Neutrophil (primary cell): ENCODE measurements around the gene ANP32A.

ENCODE experiments used
- H3K27ac ChIP-seq: fragments of 200-600 bp; sonication (generic); 2 replicates; pipeline ENCODE4 v1.5.1; 2016; ENCODE audit warnings: mild to moderate bottlenecking, moderate library complexity
- H3K27me3 ChIP-seq: fragments of 200-600 bp; sonication (generic); 2 replicates; pipeline ENCODE4 v1.6.0; 2016; ENCODE audit warnings: mild to moderate bottlenecking
- H3K36me3 ChIP-seq: fragments of 200-600 bp; sonication (generic); 2 replicates; pipeline ENCODE4 v1.5.1; 2017
- H3K4me1 ChIP-seq, 2 experiments: fragments of 200-600 bp in 1 of 2; sonication (generic) in 1 of 2; 1 replicate in 1 of 2; 2 replicates in 1 of 2; pipeline versions ENCODE4 v1.5.1 to v1.6.1; 2013 to 2016; ENCODE audit warnings: low read depth in 1 of 2, low read length in 1 of 2, mild to moderate bottlenecking in 1 of 2, moderate library complexity in 1 of 2; ENCODE audit not compliant: control insufficient read depth in 1 of 2, insufficient read depth in 1 of 2
- H3K4me3 ChIP-seq, 2 experiments: fragments of 200-600 bp in 1 of 2; sonication (generic) in 1 of 2; 1 replicate in 1 of 2; 2 replicates in 1 of 2; pipeline ENCODE4 v1.5.1; 2013 to 2016; ENCODE audit warnings: low read depth in 1 of 2, low read length in 1 of 2, mild to moderate bottlenecking in 1 of 2, moderate library complexity in 1 of 2
- H3K9me3 ChIP-seq: fragments of 200-600 bp; sonication (generic); 2 replicates; pipeline ENCODE4 v1.5.1; 2016
- TF ChIP-seq, protein P1 (sequence below): fragments of 200-600 bp; sonication (generic); IDR thresholded peaks from 2 replicates; pipeline ENCODE4 v1.5.1; 2016; ENCODE audit warnings: antibody characterized with exemption

The ANP32A gene

DNA sequence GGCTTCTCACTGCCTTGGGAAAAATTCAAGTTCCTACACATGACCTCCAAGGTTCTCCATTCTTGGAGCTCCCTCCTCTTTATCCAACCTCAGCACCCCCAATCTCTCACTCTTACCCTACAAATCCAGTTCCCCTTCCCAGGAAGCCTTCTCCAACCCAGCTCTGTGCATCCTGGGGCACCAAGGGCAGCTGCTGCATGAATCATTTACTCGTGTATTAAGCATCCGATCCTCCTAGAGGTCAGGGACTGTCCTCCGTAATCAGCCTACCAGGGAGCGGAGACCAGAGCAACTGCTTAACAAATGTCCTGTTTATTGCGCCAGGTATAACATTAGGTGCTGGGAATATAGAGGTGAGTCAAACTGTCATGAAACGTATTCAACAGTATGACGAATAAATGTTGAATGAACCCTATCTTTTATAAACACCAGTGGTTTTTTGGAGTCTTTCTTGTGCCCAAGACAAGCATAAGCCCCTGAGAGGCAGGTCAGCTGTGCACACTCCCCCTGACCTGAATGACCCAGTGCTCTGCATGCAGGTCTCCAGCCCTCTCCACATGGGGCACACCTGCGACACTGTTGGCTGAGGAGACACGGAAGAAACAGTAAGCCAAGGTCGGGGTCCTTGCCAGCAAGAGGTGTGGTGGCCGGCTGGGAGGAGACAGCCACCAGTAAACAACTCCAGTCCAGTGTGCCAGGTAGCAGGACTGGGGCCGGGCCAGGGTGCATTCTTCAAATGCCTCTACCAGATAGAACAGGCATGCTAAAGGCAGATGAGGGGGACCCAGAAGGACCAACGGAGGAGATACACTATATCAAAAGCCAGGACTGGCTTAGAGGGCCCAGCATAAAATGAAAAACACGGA is 27.6 kb downstream of the ANP32A start:
- TF ChIP-seq, protein P1, sequence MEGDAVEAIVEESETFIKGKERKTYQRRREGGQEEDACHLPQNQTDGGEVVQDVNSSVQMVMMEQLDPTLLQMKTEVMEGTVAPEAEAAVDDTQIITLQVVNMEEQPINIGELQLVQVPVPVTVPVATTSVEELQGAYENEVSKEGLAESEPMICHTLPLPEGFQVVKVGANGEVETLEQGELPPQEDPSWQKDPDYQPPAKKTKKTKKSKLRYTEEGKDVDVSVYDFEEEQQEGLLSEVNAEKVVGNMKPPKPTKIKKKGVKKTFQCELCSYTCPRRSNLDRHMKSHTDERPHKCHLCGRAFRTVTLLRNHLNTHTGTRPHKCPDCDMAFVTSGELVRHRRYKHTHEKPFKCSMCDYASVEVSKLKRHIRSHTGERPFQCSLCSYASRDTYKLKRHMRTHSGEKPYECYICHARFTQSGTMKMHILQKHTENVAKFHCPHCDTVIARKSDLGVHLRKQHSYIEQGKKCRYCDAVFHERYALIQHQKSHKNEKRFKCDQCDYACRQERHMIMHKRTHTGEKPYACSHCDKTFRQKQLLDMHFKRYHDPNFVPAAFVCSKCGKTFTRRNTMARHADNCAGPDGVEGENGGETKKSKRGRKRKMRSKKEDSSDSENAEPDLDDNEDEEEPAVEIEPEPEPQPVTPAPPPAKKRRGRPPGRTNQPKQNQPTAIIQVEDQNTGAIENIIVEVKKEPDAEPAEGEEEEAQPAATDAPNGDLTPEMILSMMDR: no peak
- H3K27me3 ChIP-seq: no peaks in the 10 kb centered on the region
- no peaks in the 10 kb centered on the region for H3K36me3 ChIP-seq
- H3K27ac ChIP-seq: peak overlapping the region; percentile 92
- H3K4me1 ChIP-seq: peaks cover 94 to 97% of the 10 kb centered on the region in 2 experiments
- H3K4me3 ChIP-seq: peak overlapping the region; percentile 43 to 48
- H3K9me3 ChIP-seq: no peaks in the 10 kb centered on the region

GRCh38 chr15:68791431-68792283 is 29.0 kb downstream of the ANP32A start:
- Histone ChIP-seq H3K9me3 (no peaks in the 10 kb centered on the region), H3K27me3 (no peaks in the 10 kb centered on the region), H3K36me3 (peaks cover 12% of the 10 kb centered on the region), H3K4me3 (peak overlapping the region; percentile 43 to 48), H3K27ac (peak overlapping the region; percentile 92), H3K4me1 (peaks cover 97 to 98% of the 10 kb centered on the region in 2 experiments)
- TF ChIP-seq, protein P1: no peak

DNA sequence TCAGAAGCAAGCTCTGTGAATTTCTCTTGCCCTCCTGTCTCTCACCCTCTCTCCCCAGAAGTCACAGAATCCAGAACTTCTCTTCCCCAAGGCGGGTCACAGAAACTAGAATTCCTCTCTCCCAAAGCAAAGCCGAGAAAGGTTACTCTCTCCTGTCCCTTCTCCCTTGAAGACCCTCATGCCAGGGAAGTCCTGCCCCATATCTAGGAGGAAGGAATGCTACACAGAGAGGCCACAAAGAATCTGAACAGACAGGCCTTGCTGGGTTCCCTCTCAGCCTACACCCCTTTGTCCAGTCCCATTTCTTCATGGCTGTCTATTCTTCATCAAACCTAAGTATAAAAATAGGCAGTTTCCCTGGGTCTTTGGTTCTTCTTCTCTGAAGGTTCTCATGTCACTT is 29.8 kb downstream of the ANP32A start:
- Histone ChIP-seq H3K4me1 (peaks cover 90 to 91% of the 10 kb centered on the region in 2 experiments), H3K27me3 (no peaks in the 10 kb centered on the region), H3K4me3 (peak overlapping the region in 1 of 2 experiments; percentile 43), H3K9me3 (no peaks in the 10 kb centered on the region), H3K27ac (peak overlapping the region; percentile 92), H3K36me3 (peaks cover 17% of the 10 kb centered on the region)
- TF ChIP-seq, protein P1: no peak

- Histone ChIP-seq H3K4me3 (no peak overlapping the region), H3K27ac (peak overlapping the region; percentile 92), H3K36me3 (peaks cover 24% of the 10 kb centered on the region), H3K9me3 (no peaks in the 10 kb centered on the region), H3K27me3 (no peaks in the 10 kb centered on the region), H3K4me1 (peaks cover 88 to 91% of the 10 kb centered on the region in 2 experiments)
- TF ChIP-seq, protein P1: no peak
Observed at GRCh38 chr15:68790242-68790575, 30.5 kb downstream of the ANP32A start.

- TF ChIP-seq, protein P1: no peak
- H3K27ac ChIP-seq: peak overlapping the region; percentile 92
- H3K27me3 ChIP-seq: no peaks in the 10 kb centered on the region
- peaks cover 29% of the 10 kb centered on the region for H3K36me3 ChIP-seq
- H3K4me1 ChIP-seq: peaks cover 88 to 91% of the 10 kb centered on the region in 2 experiments
- peak overlapping the region in 1 of 2 experiments; percentile 15 for H3K4me3 ChIP-seq
- H3K9me3 ChIP-seq: no peaks in the 10 kb centered on the region
Observed at GRCh38 chr15:68789534-68790241, 31.0 kb downstream of the ANP32A start.
